HepG2 (cell line): ENCODE data around the gene FBRSL1. TPM values are rescaled to one million over a fixed set of nuclear protein-coding genes. Genes with fewer than 3 reads are reported as not detected.

Source experiments
- HNRNPLL ChIP-seq: fragments of 200-400 bp; formaldehyde crosslinking; IDR thresholded peaks from 2 replicates; pipeline ENCODE4 v1.6.1; 2017; ENCODE audit warnings: mild to moderate bottlenecking, low read depth, low read length; ENCODE audit not compliant: poor library complexity, severe bottlenecking
- SSRP1 ChIP-seq: IDR thresholded peaks from 2 replicates; pipeline ENCODE4 v1.6.1; 2016; ENCODE audit warnings: control low read depth
- ZBTB40 ChIP-seq, 2 experiments: fragments of 450-650 bp in 1 of 2; sonication (generic) in 1 of 2; formaldehyde crosslinking in 1 of 2; IDR thresholded peaks; 2 replicates each; pipeline versions ENCODE4 v1.6.1 to v1.8.0; 2016 to 2022; ENCODE audit warnings: antibody characterized with exemption in 1 of 2, mild to moderate bottlenecking in 1 of 2, missing genetic modification reagents in 1 of 2
- polyA plus RNA-seq, 8 experiments: library from polyadenylated mRNA; depleted of rRNA in 3 of 8; stranded (reverse) in 7 of 8; unstranded in 1 of 8; fragments of >200 nt; fragmentation: Illumina TruSeq in 4 of 8; extraction: Trizol in 4 of 8; gene quantifications; 2 replicates each; pipeline versions ENCODE4 v1.2.1 to v1.2.3, GENCODE V29; 2011 to 2016; ENCODE audit warnings: low read depth in 4 of 8, missing spikeins in 1 of 8, mixed read lengths in 1 of 8; ENCODE audit not compliant: insufficient read depth in 1 of 8
- total RNA-seq, 5 experiments: library from RNA; depleted of rRNA; stranded (reverse); fragments of >200 nt; fragmentation: Illumina TruSeq; extraction: Trizol; gene quantifications; 2 replicates each; pipeline ENCODE4 v1.2.3, GENCODE V29; 2016; ENCODE audit warnings: low read depth in 1 of 5

FBRSL1 gene
- total and polyA plus RNA-seq, 2 of the 13 experiments (the other 11 are each of a cell fraction or from before 2014, with no cell fraction given) = 3.6 to 7.9 TPM

GRCh38 chr12:132495629-132496357 lies 5.8 kb downstream of the FBRSL1 start (continued):
- TF ChIP-seq ZBTB40 (IDR thresholded peaks at IDR 0.05) (no peak), ZBTB40 (CRISPR knock-in tag; IDR thresholded peaks at IDR 0.05) (no peak), HNRNPLL (peak; percentile 20), SSRP1 (CRISPR knock-in tag) (no peak)
